HG03571 (cell line): ENCODE data around the gene PSAP.

Experiments
- ATAC-seq: cut with Tn5 transposase; IDR thresholded peaks from one replicate; pipeline ENCODE4 v1.9.1; 2021; ENCODE audit not compliant: unreplicated experiment

The PSAP gene

DNA sequence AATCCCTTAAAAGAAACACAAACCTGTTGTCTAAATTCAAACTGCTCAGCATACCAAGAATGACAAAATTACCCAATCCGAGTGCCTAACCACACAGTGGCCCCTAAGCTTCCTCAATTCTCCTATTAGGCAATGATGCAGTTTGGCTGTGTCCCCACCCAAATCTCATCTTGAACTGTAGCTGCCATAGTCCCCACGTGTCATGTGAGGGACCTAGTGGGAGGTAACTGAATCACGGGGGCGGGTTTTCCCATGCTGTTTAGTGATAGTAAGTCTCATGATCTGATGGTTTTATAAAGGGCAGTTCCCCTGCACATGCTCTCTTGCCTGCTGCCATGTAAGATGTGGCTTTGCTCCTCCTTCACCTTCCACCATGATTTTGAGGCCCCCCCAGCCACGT lies 21.9 kb downstream of the PSAP start:
- no peak for ATAC-seq

DNA sequence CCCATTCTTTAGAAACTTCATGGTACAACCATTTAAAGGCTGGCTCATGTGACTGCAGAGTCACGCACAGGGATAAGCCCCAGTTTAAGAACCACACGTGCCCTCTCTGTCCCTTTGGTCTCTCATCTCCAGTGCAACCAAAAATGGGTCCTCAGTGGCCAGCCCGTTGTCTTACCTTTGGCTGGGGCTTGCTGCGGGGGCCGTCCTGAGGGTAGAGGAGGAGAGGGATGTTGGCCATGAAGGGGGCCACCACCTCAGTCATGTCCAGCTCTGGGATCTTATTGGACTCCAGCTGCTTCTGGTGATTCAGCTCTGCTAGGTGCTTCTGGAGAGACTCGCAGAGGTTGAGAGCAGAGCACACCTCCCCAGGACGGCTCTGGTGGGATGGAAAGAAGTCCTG lies 22.3 kb downstream of the PSAP start:
- no peak for ATAC-seq

DNA sequence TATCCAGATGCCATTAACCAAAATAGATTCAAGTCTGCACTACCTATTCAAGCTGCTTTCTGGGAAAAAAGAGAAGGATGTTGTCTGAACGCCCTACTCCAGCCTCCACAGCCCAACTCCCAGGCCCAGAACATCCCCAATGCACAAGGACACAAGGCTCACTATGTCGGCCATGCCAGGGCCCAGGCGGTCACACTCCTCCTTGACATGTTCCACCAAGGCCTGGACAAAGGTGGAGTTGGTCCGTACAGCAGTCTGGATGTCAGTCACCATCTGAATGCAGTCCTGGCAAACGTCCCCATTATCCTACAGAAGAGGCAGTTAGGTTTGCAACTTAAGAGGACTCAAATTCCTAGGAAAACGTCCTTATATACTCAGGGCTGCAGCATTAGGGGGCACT lies 23.2 kb downstream of the PSAP start:
- no peak for ATAC-seq

DNA sequence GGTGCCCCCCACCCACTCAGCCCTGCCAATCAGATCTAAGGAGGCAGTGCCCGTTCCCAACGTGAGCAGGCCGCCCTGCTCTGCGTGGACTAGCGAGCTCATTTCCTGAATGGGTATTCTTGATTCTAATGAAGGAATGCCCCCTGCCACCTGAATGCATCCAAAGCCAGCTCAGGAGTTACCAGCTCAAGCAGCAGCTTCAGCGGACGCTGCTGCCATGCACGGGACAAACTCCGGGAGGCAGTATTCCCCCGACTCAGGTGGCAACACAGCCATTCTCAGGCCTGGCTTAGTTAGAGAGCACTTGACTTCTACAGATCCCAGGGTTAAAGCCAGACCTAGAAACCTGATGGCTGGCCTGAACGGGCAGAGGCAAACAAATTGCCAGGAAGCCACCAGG lies 25.8 kb downstream of the PSAP start:
- ATAC-seq, result no peak

DNA sequence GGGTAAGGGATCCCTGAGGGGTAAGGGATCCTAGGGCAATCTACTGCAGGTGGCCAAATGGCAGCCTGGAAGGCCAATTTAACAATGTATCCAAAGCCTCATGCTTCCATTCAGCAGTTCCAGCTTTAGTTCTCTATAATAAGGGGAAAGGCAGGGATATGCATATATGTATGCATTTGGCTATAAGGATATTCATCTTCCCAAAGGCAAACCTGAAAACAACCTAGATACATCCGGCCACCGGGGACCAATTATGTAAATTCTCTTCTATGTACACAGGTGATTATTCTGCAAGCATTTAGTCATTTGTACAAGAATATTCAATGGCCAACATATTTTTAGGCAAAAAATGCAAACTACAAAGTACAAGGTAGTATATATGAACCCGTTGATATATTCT lies 26.7 kb downstream of the PSAP start:
- no peak for ATAC-seq

DNA sequence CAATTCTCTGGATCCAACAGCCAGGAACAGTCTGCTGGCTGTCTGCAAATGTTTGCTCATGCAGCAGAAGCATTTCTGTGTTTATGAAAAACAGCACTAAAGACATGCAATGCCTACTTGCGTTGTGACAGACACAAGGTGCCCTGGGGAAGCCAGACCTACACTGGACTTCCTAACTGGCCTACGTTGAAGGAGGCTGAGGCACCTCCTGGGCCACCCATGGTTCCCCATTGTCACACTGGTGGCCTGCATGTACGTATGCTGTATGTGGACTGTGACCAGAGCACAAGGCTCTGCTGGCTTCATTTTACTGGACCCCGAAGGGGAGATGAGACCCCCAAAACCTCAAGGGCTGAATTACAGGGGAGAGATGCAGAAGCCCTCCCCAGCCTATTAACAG lies 27.7 kb downstream of the PSAP start:
- ATAC-seq, result no peak

DNA sequence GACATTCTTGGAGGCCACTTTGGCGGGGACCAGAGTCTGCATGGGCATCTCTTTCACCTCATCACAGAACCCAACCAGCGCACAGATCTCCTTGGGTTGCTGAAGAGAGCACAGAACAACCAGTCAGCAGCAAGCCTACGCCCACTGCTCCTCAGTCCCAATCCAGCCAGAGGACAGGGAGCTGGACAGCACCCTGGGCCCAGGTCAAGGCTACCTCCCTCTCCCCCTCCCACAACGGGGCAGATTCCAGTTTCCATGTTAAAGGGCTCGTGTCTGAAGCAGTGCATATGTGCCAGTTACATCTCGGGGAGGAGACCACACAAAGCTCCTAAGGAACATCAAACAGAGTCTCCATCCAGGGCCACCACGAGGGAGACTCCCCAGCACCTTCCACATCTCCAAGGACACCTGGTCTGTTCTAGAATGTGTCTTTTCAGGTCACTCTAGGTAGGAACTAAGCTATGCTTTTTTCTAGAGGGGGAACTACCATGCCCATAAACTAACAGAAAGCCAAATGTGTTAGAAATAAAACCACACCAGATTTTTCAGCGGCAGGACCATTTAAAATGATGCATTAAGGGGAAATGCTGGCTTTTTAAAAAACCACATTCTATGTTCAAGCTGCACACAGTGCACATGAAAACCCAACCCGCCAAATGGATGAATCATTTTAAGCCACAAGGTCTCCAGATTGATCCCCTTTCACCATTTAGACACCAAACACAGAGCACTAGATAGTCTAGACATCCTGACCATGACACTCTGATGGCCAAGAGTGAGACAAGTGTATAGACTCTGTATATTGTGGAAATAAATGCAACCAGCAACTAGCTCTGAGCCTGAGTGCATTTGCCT lies 28.9 kb downstream of the PSAP start:
- ATAC-seq, result no peak

DNA sequence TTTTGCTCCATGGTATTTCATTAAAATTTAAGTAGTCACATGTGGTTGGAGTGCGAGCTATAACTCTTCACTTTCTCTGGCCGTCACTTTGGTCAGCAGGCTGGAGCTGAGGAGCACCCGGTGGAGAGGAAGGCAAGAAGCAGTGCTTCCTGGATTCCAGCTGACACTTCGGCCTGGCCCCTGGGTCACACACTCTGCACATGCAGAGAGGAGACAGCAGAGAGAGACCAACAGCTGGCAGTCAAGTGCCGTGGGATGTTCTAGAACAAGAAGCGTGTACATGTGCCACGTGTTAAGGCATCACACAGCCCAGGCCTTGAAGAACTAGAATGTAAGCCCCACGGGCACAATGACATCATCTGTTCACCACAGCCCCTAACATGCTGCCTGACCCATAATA lies 30.1 kb downstream of the PSAP start:
- no peak for ATAC-seq

DNA sequence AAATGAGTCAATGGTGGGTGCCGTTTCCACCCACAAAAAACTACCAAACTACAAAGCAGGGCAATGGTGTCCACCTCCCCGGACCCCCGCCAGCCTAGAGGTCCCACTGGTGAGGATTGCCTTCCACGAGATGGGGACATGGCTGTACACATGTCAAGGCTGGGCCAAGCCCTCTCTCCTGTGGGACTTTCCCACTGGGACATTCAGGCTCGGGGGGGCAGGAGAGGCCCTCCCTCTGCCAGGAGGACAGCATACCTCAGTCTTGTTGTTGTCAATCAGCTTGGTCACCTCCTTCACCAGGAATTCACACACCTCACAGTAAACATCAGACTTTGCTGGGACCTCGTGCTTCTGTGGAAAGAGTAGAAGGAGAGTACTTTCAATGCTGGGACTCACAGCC lies 31.1 kb downstream of the PSAP start:
- ATAC-seq, result no peak

DNA sequence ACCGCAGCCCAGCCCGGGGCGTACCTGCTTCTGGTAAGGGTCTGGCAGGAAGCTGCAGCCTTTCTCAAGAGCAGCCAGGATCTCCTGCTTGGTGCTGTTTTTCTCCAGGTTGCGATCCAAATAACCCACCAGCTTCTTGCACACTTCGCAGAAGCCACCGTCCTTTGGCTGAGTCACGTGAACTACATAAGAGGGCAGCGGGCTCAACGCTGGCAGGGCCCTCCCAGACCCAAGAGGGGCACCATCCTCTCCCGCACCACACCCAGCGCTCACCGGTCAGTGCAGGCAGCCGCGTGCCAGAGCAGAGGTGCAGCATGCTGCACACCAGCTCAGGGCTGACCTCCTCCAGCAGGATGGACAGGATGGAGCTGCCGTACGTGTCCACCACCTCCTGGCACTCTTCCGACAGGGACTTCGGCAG lies 31.6 kb downstream of the PSAP start:
- no peak for ATAC-seq

DNA sequence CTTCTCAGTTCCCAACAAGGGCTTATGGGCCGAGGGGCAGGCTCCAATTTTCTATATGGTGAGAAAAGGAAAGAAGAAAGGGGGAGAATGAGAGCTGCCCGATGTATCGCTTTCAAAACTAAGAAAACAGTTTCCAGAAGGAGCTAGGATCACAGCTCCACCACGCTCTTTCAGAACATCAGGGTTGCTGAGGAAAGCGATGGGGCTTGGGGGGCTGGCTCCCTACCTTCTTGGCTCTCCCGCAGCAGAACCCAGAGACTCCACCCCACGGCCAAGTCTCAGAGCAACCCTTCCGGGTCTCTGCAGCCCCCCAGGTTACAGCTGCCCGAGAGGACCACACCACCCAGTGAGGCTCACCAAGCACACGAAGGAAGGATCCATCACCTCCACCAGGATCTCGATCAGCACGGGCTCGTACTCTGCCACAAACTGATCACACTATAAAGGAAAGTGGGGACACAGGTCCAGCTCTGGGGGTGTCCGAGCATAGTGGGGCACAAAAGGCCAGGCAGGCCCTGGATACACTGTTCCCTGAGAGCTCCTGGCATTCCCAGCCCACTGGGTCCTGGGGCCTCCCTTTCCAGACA lies 32.3 kb downstream of the PSAP start:
- no peak for ATAC-seq

DNA sequence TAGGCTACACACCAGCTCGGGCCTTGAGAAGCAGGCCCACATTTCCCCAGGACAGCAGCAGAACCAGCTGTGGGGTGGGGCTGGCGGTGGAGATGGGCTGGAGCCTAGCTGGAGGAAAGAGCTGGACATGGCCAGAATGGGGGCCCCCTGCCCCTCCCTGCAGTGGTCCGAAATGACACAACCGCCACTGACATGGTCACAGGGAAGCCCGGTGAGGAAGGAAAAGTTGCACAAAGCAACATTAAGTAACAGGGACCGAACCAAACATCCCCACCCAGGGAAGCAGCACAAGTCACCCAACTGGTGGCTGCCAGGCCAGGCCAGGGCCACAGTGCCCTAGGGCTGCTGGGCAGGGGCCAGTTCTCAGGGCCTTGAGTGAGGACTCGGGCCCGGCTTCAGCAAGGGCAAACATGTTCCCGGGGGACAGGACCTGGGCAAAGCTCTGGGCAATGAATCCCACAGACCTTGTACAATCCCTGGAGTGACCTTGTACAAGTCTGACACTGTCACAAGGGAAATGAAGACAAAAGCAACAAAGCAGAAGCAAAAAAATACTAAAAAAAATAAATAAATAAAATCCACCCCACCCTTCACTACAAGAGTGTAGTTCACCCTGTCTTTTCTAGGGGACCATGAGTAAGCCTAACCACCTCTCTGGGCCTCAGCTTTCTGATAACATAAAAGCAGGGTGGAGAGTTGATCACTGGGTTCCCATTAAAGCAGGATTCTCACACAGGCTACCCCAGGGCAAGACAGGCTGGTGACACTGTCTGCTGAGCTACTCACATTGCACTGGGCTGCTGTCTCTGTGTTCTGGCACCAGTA lies 33.0 kb downstream of the PSAP start:
- no peak for ATAC-seq

DNA sequence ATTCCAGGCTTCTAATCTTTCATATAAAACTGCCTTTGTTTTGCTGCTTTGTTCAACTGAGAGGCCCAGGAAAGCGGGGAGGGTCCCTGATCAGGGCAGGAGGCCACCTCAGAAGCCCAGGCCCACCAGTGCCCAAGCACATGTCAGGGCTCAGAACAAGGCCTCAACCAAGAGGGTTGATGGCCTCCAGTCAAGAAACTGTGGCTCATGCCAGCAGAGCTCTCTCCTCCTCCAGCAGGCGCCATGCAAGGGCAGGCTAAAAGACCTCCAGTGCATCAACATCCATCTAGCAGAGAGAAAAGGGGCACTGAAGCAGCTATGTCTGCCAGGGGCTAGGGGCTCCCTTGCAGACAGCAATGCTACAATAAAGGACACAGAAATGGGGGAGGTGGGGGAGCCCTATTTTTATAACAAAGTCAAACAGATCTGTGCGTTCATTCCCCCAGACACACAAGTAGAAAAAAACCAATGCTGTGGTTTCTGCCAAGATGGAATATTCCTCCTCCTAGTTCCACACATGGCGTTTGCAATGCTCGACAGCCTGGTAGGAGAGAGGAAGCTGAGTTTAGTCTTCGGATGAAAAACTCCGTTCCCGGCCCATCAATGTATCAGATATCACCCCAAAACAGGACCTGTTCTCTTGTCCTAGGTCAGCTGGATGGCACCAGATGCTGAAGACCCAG lies 34.0 kb downstream of the PSAP start:
- ATAC-seq, result no peak

DNA sequence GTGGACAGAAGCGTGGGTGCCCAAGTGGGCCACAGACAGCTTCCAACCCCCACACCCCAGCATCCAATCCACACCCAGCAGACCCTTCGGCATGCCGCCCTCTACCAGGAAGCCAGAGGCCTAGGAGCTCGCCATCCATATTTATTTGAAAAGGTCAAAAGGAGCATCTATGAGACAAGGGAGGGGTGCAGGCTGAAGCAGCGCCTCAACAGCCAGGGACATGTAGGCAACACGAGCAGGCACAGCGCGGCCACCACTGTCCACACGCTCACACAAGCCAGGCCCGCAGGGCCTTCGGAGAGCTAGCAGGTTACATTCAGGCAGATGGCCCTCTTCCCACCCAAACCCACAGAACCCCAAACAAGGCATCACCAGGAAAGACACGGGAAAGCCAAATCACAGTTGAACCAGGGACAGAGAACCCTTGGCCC lies 34.6 kb downstream of the PSAP start:
- no peak for ATAC-seq

DNA sequence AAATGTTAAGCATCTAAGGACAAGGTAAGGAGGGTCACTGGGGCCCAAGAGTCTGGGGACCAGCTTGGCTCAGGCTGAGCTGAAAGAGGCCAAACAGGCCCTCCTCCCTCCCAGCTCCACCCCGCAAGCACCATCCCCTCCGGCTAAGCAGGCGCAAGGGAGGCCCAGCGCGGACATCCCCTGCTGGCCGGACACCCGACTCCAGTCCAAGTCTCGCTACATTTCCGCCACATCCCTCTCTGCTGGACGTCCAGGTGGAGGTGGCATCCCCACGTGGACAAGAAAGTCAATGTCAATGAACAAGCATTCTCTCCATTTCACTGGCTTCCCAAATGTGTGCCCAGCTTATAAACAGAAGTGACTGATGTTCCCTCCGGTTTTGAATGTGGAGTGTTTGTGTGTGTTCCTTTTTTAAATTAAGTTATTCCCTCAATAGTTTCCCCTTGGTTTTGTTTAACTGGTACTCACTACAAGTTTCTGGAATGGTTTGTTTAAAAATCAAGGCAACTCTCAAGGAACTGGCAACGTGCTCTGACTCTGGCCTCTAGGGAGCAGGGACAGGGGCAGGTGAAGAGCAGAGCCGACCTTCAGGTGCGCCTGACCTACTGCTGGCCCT lies 35.4 kb downstream of the PSAP start:
- no peak for ATAC-seq

DNA sequence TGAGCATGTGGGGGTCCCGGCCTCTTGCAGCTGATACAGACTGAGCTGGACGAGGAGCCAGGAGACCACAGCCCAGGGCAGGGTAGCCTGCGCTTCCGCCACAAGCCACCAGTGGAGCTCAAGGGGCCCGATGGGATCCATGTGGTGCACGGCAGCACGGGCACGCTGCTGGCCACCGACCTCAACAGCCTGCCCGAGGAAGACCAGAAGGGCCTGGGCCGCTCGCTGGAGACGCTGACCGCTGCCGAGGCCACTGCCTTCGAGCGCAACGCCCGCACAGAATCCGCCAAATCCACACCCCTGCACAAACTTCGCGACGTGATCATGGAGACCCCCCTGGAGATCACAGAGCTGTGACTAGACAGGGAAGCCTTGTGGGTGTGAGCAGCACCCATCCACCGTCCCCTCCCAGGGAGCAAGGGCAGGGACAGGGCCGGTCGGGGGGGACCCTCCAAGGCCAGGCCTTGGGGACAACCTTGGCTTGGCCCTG lies 36.1 kb downstream of the PSAP start:
- ATAC-seq, result no peak

DNA sequence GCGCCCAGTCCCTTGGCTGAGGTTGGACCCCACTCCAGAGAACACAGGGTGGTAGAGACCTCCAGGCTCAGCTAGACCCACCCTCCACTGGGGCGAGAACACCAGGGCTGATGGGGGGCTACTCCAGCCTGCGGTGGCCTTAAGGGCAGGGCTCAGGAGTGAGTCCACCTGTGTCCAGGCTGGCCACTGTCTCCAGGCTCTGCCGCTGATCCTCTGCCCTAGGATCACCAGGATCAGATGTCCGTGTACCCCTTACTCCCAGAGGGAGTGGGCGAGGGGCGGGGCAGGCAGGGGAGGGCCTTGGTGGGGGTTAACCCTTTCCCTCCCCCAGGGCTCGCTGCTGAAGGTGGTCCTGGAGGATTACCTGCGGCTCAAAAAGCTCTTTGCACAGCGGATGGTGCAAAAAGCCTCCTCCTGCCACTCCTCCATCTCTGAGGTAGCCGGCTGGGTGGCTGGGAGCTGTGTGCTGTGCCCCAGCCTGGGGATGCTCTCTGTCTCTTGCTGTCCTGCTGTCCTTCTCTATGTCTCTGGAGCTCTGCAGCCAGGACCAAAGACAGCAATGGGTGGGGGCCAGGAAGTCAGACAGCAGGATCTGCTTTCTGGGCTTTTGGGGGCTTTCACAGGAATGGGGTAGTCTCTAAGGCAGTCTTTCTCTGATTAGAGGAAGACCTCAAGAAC lies 38.0 kb downstream of the PSAP start:
- no peak for ATAC-seq

DNA sequence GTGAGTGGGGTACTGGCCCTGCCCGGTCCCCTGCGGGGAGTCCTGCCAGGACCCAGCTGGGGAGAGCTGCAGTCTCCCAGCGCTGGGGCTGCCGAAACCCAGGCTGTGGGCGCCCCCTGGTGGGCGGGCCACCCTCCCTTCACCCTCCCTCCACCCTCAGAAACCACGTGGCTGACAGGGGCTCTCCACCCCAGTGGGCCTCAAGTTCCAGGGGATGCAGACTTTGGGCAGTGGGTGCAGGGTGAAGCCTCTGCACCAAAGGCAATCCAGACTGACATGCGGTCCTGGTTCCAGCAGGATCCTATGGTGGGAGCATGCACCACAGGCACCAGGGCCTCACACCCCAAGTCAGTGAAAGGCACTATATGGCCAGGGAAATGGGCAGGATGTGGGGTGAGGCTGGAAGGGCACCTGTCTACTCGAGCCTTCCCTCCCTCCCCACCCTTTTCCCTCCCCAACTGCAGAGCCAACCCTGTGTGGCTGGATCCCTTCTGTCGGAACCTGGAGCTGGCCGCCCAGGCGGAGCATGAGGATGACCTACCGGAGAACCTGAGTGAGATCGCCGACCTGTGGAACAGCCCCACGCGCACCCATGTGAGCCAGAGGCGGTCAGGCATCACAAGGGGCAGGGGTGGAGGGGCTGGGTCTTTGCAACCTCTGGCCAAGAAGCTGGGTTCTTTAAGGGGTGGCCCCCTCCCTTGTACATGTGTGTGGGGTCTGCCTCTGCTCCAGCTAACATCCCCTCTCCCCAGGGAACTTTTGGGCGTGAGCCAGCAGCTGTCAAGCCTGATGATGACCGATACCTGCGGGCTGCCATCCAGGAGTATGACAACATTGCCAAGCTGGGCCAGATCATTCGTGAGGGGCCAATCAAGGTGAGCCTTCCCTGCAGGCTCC lies 38.8 kb downstream of the PSAP start:
- ATAC-seq, result no peak

DNA sequence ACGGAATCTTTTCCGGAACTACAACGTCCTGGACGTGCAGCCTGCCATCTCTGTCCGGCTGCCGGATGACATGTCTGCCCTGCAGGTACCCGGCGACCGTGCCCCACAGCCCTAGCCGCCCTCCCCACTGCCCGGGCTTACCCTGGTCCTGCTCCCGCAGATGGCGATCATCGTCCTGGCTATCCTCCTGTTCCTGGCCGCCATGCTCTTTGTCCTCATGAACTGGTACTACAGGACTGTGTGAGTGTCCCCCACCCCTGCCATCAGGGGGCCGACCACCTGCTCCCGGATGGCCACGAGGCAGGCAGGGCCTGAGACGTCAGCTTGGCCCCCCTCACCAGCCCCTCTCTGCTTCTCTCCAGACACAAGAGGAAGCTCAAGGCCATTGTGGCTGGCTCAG lies 39.7 kb downstream of the PSAP start:
- no peak for ATAC-seq
